ENCODE data around the gene KRTAP10-4.

KRTAP10-4 gene

GRCh38 chr21:44616591-44616926 is 43.0 kb downstream of the KRTAP10-4 start:
- H3K36me3 Mint-ChIP-seq (ENCODE audit: low read depth): peaks cover 21% of the 10 kb centered on the region
- DNase-seq (no peak), ATAC-seq (no peak)
- no peak overlapping the region for H3K27ac Mint-ChIP-seq
- no peaks in the 10 kb centered on the region for H3K27me3 Mint-ChIP-seq
- peaks cover 37% of the 10 kb centered on the region for H3K4me1 Mint-ChIP-seq
- H3K9me3 Mint-ChIP-seq: peaks cover 29% of the 10 kb centered on the region
- no peak overlapping the region for H3K4me3 Mint-ChIP-seq

- Mint-ChIP-seq H3K4me3 (no peak overlapping the region), H3K27ac (no peak overlapping the region), H3K9me3 (peaks cover 27% of the 10 kb centered on the region), H3K4me1 (peaks cover 37% of the 10 kb centered on the region), H3K36me3 (ENCODE audit: low read depth) (peaks cover 21% of the 10 kb centered on the region), H3K27me3 (no peaks in the 10 kb centered on the region)
- ATAC-seq: no peak
- no peak for DNase-seq
These were observed 43.6 kb downstream of the KRTAP10-4 start for GRCh38 chr21:44617071-44617501.

DNA sequence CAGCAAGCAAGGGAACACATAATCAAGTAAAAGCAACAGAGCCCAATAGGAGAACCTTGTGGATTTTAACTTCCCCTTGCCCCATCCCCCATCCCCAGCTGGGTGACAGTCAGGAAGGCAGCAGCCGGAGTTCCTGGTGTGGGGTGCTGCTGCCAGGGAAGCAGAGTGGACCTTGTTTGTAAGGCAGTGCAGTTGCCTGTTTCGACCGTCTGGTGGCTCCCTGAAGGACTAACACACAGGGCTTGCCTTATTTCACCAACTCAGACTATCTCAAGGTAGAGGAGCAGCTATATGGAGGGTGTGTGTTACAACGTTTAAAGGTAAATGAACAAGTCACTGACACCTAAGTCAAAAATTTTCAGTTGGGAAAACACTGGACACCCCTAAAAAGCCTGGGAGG is 45.0 kb downstream of the KRTAP10-4 start:
- Mint-ChIP-seq H3K9me3 (peaks cover 39% of the 10 kb centered on the region), H3K27ac (peak overlapping the region; percentile 88), H3K4me1 (peaks cover 37% of the 10 kb centered on the region), H3K36me3 (ENCODE audit: low read depth) (peaks cover 23% of the 10 kb centered on the region), H3K4me3 (peak overlapping the region; percentile 34), H3K27me3 (no peaks in the 10 kb centered on the region)
- peak; percentile 34 for ATAC-seq
- no peak for DNase-seq

- Mint-ChIP-seq H3K9me3 (peaks cover 43% of the 10 kb centered on the region), H3K4me3 (peak overlapping the region; percentile 34), H3K36me3 (ENCODE audit: low read depth) (peaks cover 24% of the 10 kb centered on the region), H3K27ac (peak overlapping the region; percentile 88), H3K27me3 (no peaks in the 10 kb centered on the region), H3K4me1 (peaks cover 37% of the 10 kb centered on the region)
- peak; percentile 84 for ATAC-seq
- DNase-seq: peak; percentile 22
These were observed 45.4 kb downstream of the KRTAP10-4 start for GRCh38 chr21:44618909-44619308.

DNA sequence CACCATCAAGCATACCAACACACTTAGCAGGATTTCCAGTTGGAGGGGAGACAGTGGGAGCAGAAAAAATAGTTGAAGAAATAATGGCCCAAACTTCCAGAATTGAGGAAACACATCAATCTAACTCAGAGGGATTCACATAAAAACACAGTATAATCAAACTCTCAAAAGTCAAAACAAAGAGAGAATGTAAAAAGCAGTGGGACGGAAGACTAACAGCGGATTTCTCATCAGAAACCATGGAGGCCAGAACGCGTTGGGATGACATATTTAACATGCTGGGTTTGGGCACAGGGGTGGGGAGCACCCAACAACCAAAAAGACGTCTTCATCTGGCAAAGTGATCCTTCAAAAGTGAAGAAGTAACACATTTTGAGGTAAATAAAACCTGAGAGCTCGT is 46.4 kb downstream of the KRTAP10-4 start:
- Mint-ChIP-seq H3K36me3 (ENCODE audit: low read depth) (peaks cover 30% of the 10 kb centered on the region), H3K4me3 (no peak overlapping the region), H3K9me3 (peaks cover 53% of the 10 kb centered on the region), H3K27me3 (no peaks in the 10 kb centered on the region), H3K4me1 (peaks cover 37% of the 10 kb centered on the region), H3K27ac (no peak overlapping the region)
- ATAC-seq: no peak
- no peak for DNase-seq

DNA sequence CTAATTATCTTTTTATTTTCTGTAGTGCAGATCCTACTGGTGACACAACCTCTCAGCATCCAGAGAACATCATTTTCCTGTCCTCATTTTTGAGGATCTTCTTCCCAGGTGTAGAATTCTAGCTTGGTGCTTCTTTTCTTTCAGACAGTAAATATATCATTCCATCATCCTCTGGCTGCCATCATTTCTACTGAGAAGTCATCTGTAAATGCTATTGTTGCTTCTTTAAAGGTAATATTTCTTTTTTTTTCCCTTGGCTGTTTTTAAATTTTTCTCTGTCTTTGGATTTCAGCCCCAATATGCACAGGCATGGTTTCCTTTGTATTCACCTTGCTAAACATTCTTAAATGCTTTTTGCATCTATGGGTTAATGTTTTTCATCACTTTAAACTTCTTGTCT is 50.0 kb downstream of the KRTAP10-4 start:
- DNase-seq (no peak), ATAC-seq (no peak)
- H3K27me3 Mint-ChIP-seq: no peaks in the 10 kb centered on the region
- peaks cover 52% of the 10 kb centered on the region for H3K9me3 Mint-ChIP-seq
- no peak overlapping the region for H3K4me3 Mint-ChIP-seq
- peaks cover 30% of the 10 kb centered on the region for H3K36me3 Mint-ChIP-seq (ENCODE audit: low read depth)
- no peak overlapping the region for H3K27ac Mint-ChIP-seq
- H3K4me1 Mint-ChIP-seq: peaks cover 18% of the 10 kb centered on the region
